Body of pancreas (tissue), 4 donors: ENCODE measurements around the gene TOP2B. TPM values are rescaled to one million over a fixed set of nuclear protein-coding genes. Genes with fewer than 3 reads are reported as not detected.

Source experiments
- ATAC-seq: fragments of 150-250 bp; one replicate; pipeline ENCODE4 v1.9.1; 2016
- DNase-seq, 4 donors: peaks; one replicate each; pipeline ENCODE4 v3.0.0-alpha.2; 2019
- H3K27ac ChIP-seq, 4 donors: fragments of 200-600 bp; sonication (generic); 1 replicate in 3 of 4; 2 replicates in 1 of 4; pipeline versions ENCODE4 v1.5.1 to v1.6.1; 2016 to 2019; ENCODE audit warnings: mild to moderate bottlenecking in 1 of 4, mixed read lengths in 1 of 4, moderate library complexity in 1 of 4
- H3K27me3 ChIP-seq, 2 donors: fragments of 200-600 bp; sonication (generic); one replicate each; pipeline ENCODE4 v1.6.0; 2016; ENCODE audit warnings: mild to moderate bottlenecking in 1 of 2
- H3K36me3 ChIP-seq, 2 donors: fragments of 200-600 bp; sonication (generic); replicated peaks in 1 of 2; 2 replicates each; pipeline ENCODE4 v1.5.1; 2016; ENCODE audit warnings: low read depth in 2 of 2; ENCODE audit not compliant: insufficient read depth in 1 of 2
- H3K4me1 ChIP-seq: fragments of 200-600 bp; sonication (generic); one replicate; pipeline ENCODE4 v1.6.0; 2016
- H3K4me3 ChIP-seq, 2 donors: fragments of 200-600 bp; sonication (generic); 1 replicate in 1 of 2; 2 replicates in 1 of 2; pipeline ENCODE4 v1.5.1; 2016 to 2019
- H3K9me3 ChIP-seq, 3 donors: fragments of 200-600 bp; sonication (generic); 1 replicate in 2 of 3; 2 replicates in 1 of 3; pipeline ENCODE4 v1.5.1; 2016
- POLR2A ChIP-seq, 3 donors: fragments of 450-650 bp; IDR thresholded peaks; one replicate each; pipeline ENCODE4 v1.6.1; 2016; ENCODE audit warnings: antibody characterized with exemption in 3 of 3, mild to moderate bottlenecking in 2 of 3
- WGBS, 2 donors: methylation state at CpG; one replicate each; pipeline ENCODE4 v1.1.5; 2017; 5-methylcytosine and 5-hydroxymethylcytosine counted together
- intact Hi-C: fragments of 100-400 bp; cut with DNase I; formaldehyde crosslinking; loops from one replicate; pipeline ENCODE4 v1.15.1; 2023
- total RNA-seq, 2 donors: library from RNA; depleted of rRNA; stranded (reverse); fragments of >200 nt; gene quantifications; one replicate each; pipeline ENCODE4 v1.1.0, GENCODE V29; 2016
- TF ChIP-seq, protein P1 (sequence below), 7 experiments: fragments of 450-650 bp in 4 of 7; fragments of 200-600 bp in 3 of 7; sonication (generic) in 3 of 7; IDR thresholded peaks; one replicate each; pipeline ENCODE4 v1.5.1; 2016 to 2019; ENCODE audit warnings: antibody characterized with exemption in 7 of 7

Gene TOP2B
- total RNA-seq, 2 donors from 2014 or later = 52.7 to 83.1 TPM

DNA sequence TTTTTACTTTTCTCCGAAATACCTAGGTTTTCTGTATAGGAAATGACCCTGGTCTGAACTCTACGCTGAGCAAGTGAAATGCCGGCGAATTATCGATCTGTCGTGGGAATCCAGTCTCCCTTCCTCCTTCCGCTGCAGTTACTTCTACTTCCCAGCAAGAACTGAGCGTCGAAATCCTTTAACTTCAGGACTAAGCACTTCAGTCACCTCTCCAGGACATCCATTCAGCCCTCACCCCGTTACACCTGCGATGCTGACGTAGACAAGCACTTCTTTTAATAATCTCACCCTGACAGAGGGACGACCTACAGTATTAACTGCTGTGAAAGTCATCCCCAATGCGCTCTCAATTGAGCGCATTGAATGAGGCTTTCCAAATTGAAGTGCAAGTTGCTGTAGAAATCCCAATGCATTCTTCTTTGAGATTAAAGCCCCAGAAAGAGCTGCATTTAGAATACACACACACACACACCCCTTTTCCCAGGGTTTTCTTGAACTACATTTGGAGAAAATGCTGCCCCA lies 1.3 kb downstream of the TOP2B start:
- ATAC-seq (no peak), DNase-seq (peak; percentile 19 to 52 (median 42))
- 0 to 1% methylated on average over 15 of the region's 15 CpGs for WGBS, 2 donors
- Histone ChIP-seq H3K27ac (peak overlapping the region; percentile 87 to 98 (median 94)), H3K36me3 (no peaks in the 10 kb centered on the region), H3K4me1 (peaks cover 45% of the 10 kb centered on the region), H3K4me3 (peak overlapping the region; percentile 48 to 61), H3K9me3 (no peaks in the 10 kb centered on the region), H3K27me3 (no peaks in the 10 kb centered on the region)
- TF ChIP-seq POLR2A (IDR thresholded peaks at IDR 0.05) = no peak
- TF ChIP-seq, protein P1, sequence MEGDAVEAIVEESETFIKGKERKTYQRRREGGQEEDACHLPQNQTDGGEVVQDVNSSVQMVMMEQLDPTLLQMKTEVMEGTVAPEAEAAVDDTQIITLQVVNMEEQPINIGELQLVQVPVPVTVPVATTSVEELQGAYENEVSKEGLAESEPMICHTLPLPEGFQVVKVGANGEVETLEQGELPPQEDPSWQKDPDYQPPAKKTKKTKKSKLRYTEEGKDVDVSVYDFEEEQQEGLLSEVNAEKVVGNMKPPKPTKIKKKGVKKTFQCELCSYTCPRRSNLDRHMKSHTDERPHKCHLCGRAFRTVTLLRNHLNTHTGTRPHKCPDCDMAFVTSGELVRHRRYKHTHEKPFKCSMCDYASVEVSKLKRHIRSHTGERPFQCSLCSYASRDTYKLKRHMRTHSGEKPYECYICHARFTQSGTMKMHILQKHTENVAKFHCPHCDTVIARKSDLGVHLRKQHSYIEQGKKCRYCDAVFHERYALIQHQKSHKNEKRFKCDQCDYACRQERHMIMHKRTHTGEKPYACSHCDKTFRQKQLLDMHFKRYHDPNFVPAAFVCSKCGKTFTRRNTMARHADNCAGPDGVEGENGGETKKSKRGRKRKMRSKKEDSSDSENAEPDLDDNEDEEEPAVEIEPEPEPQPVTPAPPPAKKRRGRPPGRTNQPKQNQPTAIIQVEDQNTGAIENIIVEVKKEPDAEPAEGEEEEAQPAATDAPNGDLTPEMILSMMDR (IDR thresholded peaks at IDR 0.05) = no peak
- intact Hi-C loops = no loop called here

DNA sequence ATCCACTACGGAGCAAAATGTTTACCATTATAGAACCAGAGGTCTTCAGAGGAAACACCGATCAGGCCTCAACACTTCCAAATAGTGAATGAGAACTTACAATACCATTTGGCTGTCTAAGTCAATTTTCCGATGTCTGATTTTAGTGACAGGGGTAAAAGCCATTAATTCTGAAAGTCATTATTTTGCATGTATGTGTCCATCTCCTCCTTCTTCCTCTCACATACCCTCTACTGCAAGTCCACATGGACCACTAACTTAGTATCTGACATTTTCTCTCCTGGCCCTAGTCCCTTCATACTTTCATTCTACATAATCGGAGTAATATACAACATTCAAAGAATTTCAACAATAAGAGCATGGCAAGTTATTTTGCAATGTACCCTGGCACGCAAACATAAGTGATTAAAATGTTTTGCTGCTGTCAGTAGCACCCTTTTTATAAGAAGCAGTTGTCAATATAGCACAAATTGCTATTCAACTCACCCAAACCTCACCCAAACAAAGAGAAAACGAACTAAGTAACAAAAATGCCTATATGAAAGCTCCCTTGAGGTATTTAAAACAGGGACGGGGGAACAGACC lies 1.9 kb downstream of the TOP2B start:
- intact Hi-C loops = no loop called here
- WGBS, 2 donors = 4 to 8% methylated on average over 7 of the region's 7 CpGs
- peak overlapping the region; percentile 48 to 61 for H3K4me3 ChIP-seq

DNA sequence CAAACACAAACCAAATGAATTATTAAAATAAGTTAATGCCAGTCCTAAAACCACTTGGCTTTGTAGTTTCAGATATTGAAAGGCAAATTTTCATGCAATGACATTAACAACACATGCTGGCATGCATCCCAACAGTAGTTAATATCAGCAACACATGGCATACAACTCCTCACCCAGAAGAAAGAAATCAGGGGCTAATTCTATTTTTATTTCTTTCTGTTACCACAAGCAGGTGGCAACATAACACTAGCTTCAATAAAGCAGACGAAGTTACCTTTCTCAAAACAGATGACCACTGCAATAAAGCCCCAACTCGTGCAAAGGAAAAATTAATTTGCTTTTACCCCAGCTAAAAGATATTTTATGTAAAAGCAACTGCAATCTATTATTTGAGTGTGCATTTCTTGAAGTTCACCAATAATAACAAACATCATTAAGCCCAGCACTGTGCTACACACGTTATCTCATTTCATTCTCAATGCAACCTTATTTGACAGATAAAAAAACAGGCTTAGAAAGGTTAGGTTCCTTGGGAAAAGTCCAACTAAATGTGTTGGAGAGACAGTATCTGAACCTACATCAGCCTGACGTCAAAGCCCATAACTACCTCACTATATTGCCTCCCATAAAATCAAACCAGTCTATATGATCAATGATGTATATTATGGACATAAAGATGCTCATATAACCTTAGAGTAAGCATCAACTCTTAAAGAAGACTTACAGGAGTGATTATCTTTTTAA lies 2.8 kb downstream of the TOP2B start:
- Histone ChIP-seq H3K27me3 (no peaks in the 10 kb centered on the region), H3K9me3 (no peaks in the 10 kb centered on the region), H3K4me3 (no peak overlapping the region), H3K27ac (no peak overlapping the region), H3K36me3 (no peaks in the 10 kb centered on the region), H3K4me1 (peaks cover 52% of the 10 kb centered on the region)
- TF ChIP-seq POLR2A (IDR thresholded peaks at IDR 0.05) = no peak
- TF ChIP-seq, protein P1 (IDR thresholded peaks at IDR 0.05) = peak in 2 of 7 experiments; percentile 8 to 17
- 3 to 7% methylated on average over 4 of the region's 4 CpGs for WGBS, 2 donors
- no peak for DNase-seq
- intact Hi-C loops = no loop called here
- ATAC-seq = no peak

More for the DNA sequence above, 1.9 kb downstream of the TOP2B start:
- H3K4me1 ChIP-seq = peaks cover 45% of the 10 kb centered on the region
- no peaks in the 10 kb centered on the region for H3K9me3 ChIP-seq
- no peak for TF ChIP-seq POLR2A (IDR thresholded peaks at IDR 0.05)
- TF ChIP-seq, protein P1 (IDR thresholded peaks at IDR 0.05) = no peak
- no peaks in the 10 kb centered on the region for H3K36me3 ChIP-seq
- DNase-seq = no peak
- no peak for ATAC-seq
- H3K27me3 ChIP-seq = no peaks in the 10 kb centered on the region
- peak overlapping the region; percentile 87 to 98 (median 94) for H3K27ac ChIP-seq

DNA sequence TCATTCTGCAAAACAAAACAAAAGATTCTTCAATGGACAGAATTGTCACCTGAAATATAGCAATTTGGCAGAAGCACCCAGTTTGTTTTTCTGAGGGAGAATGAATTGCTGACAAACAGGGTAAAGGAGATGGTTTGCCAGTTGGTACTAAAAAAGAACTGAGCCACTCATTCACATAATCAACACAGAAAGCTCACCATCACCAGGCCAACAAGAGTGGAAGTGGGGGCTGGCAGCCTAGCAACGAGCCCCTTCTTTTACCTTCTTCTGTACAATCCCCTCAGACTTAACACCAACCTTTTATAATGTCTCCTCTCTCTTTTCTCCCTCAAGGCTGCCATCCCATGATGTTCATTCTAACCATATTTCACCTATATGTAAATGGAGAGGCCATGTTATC lies 5.9 kb downstream of the TOP2B start:
- Histone ChIP-seq H3K27me3 (no peaks in the 10 kb centered on the region), H3K36me3 (no peaks in the 10 kb centered on the region), H3K9me3 (no peaks in the 10 kb centered on the region), H3K4me1 (peaks cover 59% of the 10 kb centered on the region), H3K27ac (no peak overlapping the region), H3K4me3 (no peak overlapping the region)
- DNase-seq = no peak
- intact Hi-C loops = no loop called here
- 57 to 72% methylated on average over 1 of the region's 1 CpG for WGBS, 2 donors
- no peak for ATAC-seq
- no peak for TF ChIP-seq POLR2A (IDR thresholded peaks at IDR 0.05)
- TF ChIP-seq, protein P1 (IDR thresholded peaks at IDR 0.05) = no peak
